GM21367 (cell line): ENCODE measurements around the gene GALNT2.

ENCODE experiments used
- ATAC-seq: cut with Tn5 transposase; IDR thresholded peaks from one replicate; pipeline ENCODE4 v1.9.1; 2021; ENCODE audit not compliant: unreplicated experiment

GALNT2 gene

GRCh38 chr1:230309646-230310177 lies 242.7 kb downstream of the GALNT2 start:
- no peak for ATAC-seq

DNA sequence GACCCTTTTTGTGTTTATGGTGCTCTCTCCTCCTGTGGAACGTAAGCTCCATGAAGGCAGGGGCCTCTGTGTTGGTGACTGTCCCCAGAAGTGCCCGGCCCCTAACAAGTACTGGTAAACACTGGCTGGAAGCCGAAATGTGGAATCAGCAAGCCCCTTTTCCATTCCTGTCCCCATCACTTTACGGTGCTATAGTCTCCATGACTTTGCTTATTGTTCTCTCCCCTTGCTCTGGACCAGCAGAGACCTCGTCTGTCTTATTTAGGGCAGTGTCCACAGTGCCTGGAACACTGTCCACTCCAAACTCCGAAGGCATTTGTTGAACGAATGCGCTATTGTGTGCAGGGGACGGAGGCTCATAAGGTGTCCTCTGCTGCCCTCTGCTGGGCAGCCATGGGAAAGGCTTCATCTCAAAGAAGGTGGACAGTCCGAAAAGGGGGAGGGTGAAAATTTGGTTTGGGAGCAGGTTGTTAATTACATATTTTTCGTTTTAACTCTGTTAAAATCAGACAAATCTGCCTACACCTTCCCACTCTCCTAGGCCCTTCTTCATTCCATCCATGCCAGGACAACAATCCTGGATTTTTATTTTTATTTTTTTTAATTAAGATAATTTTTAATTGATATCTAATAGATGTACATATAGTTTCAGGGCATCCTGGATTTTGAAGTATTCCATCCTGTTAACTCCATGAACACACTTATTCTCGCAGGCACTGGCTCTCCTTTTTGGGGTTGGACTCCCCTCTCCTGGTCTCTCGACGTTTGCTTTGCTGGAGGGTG lies 243.5 kb downstream of the GALNT2 start:
- ATAC-seq: peak; percentile 44

DNA sequence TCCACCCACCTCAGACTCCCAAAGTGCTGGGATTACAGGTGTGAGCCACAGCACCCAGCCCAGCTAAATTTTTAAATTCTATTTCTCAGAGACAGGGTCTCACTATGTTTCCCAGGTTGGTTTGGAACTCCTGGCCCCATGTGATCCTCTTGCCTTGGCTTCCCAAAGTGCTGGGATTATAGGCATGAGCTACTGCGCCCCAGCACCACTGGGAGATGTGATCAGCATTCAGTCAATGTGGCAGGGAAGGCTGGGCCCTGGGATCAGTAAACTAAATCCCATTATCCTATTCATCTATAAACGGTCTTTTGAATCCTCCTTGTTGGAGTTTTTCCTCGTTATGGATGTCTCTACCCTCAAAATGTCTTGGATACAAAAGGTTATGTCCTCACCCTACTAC lies 245.6 kb downstream of the GALNT2 start:
- ATAC-seq: no peak

DNA sequence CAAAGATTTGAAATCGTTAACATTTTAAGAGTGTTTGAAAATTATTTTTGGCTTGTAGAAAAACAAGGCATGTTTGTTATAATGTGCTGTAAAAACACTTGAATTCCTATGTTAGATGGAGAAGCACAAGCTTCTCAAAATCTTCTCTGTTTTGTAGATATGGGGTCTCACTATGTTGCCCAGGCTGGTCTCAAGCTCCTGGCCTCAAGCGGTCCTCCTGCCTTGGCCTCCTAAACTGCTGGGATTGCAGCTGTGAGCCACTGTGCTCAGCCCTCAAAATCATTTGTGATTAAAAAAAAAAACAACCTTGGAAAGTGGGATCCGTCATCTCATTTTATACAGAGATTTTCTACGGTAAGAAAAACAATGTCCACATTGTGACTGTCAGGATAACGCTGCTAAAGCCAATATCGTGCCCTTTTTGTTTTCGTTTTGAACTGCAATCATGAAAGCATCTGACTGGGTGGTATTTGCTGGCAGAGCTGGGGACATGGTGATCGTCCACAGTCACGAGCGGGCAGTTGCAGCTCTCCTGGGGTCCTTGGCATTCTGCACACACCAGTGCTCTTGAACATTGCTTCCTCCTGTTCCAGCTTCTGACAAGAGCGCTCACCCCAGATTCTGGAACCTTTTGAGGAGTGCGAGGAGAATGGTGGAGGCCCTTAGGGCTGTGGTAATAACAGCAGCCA lies 246.6 kb downstream of the GALNT2 start:
- ATAC-seq: no peak

DNA sequence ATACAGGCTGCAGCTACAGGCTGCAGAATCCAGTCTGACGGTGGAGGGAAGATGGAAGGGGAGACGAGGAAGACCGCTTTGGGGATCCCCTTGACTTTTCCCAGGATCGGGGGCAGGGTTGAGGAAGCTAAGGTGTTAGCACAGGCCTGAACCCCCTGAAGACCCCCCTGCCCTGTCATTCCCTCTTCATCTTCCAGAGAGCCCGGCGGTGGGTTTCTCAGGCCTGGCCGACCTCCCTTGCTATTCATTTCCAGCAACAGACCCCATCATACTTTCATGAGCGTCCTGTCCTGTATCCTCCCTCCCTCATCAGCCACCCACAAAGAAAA lies 247.1 kb downstream of the GALNT2 start:
- ATAC-seq: no peak

DNA sequence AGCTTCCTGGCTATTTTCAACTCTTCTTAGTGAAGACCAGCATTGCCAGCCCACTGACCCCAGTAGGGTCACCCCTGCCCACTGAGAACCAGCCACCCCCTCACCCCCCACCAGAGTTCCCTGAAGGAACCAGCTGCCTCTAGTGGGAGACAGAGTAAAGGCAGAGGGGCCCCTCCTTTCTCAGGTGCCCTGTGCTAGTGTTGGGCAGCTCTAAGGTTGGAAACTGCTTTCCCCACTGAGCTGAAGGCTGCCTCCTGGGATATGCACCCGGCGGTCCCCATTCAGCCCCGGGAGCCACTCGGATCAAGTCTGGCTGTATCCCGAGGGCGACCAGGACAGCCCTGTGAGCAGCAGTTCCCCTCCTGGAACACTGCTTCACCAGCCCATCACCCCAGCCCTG lies 248.1 kb downstream of the GALNT2 start:
- no peak for ATAC-seq

DNA sequence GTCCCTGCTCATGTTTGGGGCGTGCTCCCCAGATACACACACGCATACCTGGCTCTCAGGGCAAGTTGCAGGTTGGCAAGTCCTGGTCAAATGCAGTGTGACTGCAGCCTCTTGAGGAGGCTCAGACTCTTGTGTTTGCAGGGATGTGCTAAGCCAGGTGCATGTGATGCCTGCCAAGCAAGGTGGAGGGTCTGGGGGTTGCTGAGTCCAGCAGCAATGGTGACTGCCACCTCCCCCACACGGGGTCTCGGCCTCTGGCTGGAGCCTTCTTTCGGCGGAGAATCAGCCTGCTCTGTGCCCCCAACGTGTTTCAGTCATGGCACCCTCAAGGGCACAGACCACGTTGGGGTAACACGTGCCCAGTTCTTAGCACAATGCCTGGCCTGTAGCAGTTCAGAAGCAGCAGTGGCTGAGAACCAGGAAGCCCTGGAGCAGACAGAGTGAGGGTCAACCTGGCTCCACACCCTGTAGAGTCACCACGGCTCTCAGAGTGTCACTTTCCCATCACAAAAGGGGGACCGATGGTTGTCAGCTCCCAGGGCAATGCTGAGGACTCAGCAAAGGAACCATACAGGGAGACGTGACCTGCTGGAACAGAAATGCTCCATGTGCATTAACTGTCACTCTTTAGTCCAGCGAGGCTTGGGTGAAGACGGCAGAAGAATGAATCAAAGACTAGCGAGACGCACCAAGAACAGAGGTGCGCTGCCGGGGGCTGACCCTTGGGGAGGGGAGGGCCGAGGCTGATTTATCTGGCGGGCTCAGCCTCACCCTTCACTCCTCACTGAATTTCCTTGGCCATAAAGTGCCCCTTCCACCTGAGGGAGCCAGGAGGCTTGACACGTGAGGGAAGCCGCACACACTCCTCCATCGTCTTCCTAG lies 250.1 kb downstream of the GALNT2 start:
- no peak for ATAC-seq

DNA sequence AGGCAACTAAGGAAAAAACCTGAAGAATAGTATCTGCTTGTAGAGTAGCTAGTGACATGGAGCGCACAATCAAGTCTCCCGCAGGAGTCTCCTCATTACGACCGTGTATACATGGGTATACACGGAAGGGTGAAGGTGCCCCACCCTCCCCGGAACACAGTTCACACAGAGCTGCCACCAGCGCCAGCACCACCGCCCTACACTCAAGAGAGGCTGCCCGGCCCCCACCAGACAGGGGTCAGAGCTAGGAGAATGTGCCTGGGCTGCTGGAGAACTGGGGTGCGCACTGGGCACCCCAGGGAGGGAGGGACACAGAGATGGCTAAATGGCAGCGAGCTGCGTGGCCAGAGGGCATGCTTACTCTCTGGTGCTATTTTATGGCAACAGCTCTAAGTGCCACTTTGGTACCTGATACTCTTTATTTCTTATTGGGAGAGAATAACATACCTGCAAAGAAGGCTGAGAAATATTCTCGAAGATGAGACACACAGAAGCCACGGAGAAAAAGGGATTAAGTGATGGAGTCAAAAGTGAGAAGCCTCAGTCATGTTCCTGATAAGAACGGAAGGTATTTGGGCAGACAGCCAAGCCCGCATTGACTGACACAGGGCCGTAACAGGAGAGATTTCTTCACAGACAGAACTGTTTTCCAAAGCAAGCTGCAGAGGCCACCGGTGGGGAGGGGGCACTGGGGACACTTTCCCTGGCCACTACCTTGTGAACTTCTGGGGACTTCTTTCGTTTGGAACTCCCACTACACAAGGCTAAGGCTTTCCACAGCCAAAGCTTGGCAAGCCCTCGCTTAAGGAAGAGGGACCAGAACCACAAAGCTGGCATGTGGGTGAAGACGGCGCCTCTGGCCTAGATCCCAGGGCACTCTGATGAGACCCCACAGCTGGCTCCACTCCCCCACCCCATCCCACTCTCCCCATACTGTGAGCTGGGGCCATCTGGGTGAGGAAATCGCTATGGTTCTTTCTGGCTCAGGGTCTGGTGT lies 251.1 kb downstream of the GALNT2 start:
- ATAC-seq: no peak

DNA sequence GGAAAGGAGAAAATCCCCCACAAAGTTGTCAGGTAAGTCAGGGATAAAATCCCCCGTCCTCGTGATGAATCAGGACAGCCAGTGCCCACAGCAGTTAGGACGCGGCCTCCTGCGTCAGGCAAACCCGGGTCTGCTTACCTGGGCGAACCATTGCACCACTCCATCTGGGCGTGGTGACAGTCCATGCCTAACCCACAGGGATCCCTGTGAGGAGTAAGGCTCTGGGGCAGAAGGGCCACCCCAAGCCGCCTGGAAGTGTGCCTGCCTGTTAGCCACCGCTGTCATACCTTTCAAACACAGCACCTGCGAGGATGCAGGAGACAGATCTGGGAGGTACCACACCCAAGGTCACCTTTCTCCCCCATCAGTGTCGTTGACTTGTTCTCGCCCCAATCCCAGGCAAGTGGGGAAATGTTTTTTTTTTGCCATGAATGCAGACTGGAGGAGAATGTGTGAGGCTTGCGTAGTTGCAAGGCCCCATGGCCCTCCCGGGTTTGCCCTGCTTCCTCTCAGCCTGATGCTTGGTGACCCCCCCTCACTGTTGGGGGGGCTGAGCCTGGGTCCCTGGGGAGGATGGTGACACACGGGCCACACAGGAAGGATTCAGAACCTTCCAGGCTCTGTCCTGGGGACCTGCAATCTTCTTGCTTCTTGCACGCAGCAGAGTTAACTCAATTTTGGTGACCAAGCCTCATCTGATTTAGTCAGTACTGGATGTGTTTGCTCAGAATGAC lies 252.1 kb downstream of the GALNT2 start:
- no peak for ATAC-seq

DNA sequence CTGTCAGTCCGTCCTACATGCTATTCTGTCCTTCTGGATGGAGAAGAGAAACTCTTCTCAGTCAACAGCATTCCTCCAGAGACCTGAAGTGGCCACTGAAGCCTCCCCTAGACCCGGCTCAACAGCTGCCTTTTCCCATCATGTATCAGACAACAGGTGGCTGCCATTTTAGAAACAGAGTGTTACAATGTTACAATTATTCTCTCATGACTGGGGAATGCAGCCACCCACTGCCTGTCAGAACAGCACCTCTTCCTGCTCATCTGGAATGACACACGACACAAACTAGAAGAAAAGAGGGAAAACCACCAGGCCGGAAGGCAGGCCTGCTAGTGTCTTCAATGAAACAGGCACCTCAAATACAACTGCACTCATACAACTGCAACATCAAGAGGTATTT lies 253.8 kb downstream of the GALNT2 start:
- no peak for ATAC-seq

- no peak for ATAC-seq
Observed at GRCh38 chr1:230321341-230321740, 254.3 kb downstream of the GALNT2 start.

DNA sequence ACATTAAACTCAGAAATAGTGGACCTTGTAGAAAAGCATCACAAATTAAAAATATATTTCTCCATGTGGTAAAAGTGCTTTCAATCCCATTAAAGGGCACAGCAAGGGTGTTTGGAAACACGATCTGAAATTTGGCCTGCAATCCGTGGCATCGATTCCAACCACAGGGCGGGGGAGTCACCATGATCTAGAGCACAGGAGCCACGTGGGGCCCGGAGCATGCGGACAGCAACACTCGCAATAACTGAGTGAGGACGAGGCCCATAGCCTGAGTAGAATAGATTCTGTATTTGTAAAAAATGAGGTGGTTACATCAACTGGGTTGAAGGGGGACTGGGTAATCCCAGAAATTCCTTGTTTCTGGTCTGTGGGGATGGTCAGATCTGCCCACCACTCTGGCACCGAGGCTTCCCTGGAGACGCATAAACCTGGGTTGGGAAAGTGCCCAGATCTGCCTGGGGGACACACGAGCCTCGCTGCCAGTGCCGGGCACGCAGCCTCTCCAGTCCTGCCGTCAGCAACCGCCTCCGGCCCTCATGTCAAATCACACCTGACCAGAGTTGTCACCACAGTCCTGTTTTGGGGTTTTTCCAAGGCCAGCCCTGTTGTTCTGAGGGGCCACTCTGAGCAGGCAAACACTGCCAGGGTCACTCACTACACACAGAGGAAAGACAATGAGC lies 254.8 kb downstream of the GALNT2 start:
- ATAC-seq: no peak

DNA sequence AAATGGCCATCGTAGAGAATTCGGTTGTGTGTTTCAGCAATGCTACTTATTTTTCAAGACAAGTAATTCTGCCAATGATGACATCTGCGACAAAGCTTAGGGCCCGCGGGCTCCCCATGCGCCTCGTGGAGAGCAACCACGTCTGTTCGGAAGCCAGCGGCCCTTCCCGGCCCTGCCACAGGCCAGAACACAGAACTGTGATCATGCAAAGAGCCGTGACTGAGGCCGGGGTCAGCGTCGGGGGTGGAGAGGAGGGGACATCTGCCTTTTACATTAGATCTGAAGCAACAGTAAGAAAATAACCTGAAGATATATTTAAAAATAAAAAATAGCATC lies 255.4 kb downstream of the GALNT2 start:
- ATAC-seq: no peak

DNA sequence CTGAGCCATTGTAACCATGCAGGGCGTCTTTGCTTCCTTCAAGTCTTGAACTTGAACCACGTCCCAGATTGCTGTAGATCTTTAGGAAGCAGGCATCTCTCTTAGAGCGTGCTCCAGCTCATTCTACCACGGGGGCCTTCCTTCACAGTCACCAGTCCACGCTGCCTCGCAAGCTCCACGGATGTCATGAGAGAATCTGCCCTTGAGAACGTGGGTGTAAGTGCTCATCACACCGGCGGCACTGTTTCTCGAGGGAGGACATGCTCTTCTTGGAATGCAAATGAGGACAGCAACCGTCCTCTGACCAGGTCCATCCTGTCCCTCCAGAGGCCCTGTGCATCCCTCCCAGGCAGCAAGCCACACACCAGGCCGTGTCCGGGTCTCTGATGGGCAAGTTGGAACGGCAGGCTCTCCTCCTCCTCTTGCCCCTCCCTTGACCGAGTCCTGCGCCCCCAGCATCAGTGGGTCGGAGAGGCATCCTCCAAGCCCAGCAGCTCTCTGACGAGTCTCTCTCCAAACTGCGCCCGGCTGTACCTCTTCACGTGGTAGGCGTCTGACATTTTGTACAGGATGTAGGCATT lies 256.0 kb downstream of the GALNT2 start:
- no peak for ATAC-seq

DNA sequence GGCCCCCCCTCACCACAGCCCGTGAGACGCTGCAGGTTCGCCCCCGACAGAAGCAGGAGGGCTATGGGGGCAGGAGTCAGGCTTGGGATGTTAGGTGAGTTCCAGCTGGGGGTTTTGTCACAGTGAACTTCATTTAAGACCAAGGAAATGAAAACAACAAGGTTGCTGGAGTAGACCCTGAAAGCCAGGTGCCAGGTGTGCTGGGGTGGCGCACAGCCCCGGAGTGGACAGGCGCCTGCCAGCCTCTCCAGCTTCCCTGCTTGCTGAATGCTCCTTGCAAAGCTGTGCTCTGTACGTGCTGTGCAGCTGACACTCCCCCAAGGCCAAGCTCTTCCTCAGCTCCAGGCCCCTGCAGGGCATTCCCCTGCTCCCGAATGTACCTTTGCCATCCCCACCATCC lies 256.6 kb downstream of the GALNT2 start:
- no peak for ATAC-seq

- ATAC-seq: no peak
Observed at GRCh38 chr1:230326971-230327891, 260.2 kb downstream of the GALNT2 start.

DNA sequence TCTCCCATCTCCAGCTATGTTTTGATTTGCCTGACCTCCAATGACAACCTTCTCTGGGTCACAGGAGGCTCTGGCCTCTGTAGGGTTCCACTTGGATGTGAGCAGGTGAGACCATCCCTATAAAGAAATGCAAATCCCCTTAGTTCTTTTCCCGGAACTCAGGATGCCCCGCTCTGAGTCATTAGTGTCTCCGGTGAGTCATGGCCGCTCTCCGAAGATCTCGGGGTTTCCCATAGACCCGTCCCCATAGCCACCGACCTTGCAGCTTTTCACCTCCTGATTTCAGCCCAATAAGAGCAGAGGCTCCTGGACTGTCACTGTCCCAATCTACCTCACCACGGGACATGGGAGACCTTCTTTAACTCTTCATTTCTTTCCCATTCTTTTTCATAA lies 260.9 kb downstream of the GALNT2 start:
- ATAC-seq: no peak
